Stimulated activated CD4-positive, alpha-beta T cell treated with anti-CD3 and anti-CD28 coated beads, Interleukin-1b, Interleukin-23, amount 100 ng/mL, for 24 hours (primary cell): ENCODE measurements around the gene TUBB3.

ENCODE experiments used
- DNase-seq, 4 experiments: peaks; one replicate each; pipeline ENCODE4 v3.0.0-alpha.2; 2020; ENCODE audit warnings: low read depth in 4 of 4, low spot score in 1 of 4

TUBB3 gene

GRCh38 chr16:89936981-89937380 is 13.8 kb downstream of the TUBB3 start:
- DNase-seq: no peak

GRCh38 chr16:89938175-89938885 is 15.2 kb downstream of the TUBB3 start:
- no peak for DNase-seq

GRCh38 chr16:89944773-89945172 is 21.6 kb downstream of the TUBB3 start:
- no peak for DNase-seq

- DNase-seq: no peak
Observed at GRCh38 chr16:89945654-89946053, 22.5 kb downstream of the TUBB3 start.

GRCh38 chr16:89946515-89946914 is 23.4 kb downstream of the TUBB3 start:
- DNase-seq: no peak

- DNase-seq: no peak
Observed at GRCh38 chr16:89949121-89949742, 26.1 kb downstream of the TUBB3 start.

GRCh38 chr16:89949756-89950155 is 26.6 kb downstream of the TUBB3 start:
- no peak for DNase-seq

- DNase-seq: no peak
Observed at GRCh38 chr16:89951509-89951908, 28.4 kb downstream of the TUBB3 start.

- no peak for DNase-seq
Observed at GRCh38 chr16:89952049-89952448, 28.9 kb downstream of the TUBB3 start.

- DNase-seq: no peak
Observed at GRCh38 chr16:89952551-89952950, 29.4 kb downstream of the TUBB3 start.

- DNase-seq: no peak
Observed at GRCh38 chr16:89953671-89954406, 30.7 kb downstream of the TUBB3 start.

GRCh38 chr16:89954462-89954861 is 31.3 kb downstream of the TUBB3 start:
- DNase-seq: no peak

- no peak for DNase-seq
Observed at GRCh38 chr16:89955001-89955685, 32.0 kb downstream of the TUBB3 start.

GRCh38 chr16:89956505-89957215 is 33.5 kb downstream of the TUBB3 start:
- no peak for DNase-seq

- DNase-seq: no peak
Observed at GRCh38 chr16:89957216-89957785, 34.2 kb downstream of the TUBB3 start.

- DNase-seq: no peak
Observed at GRCh38 chr16:89958068-89958467, 34.9 kb downstream of the TUBB3 start.

GRCh38 chr16:89958596-89958995 is 35.5 kb downstream of the TUBB3 start:
- DNase-seq: no peak

- DNase-seq: no peak
Observed at GRCh38 chr16:89960966-89961365, 37.8 kb downstream of the TUBB3 start.

GRCh38 chr16:89961920-89962319 is 38.8 kb downstream of the TUBB3 start:
- no peak for DNase-seq

GRCh38 chr16:89962754-89963498 is 39.8 kb downstream of the TUBB3 start:
- DNase-seq: no peak
